Skin epidermis (tissue), 12 donors: ENCODE data around the gene NTN3.

Experiments used
- H3K27ac ChIP-seq, 21 experiments: fragments of 200-600 bp; sonication (generic) in 11 of 21; one replicate each; pipeline ENCODE4 v1.5.0; 2020; ENCODE audit warnings: mild to moderate bottlenecking in 3 of 21, inconsistent platforms in 2 of 21, moderate library complexity in 2 of 21
- H3K4me3 ChIP-seq, 7 experiments: fragments of 200-600 bp; sonication (generic) in 2 of 7; one replicate each; pipeline ENCODE4 v1.5.0; 2020; ENCODE audit warnings: inconsistent platforms in 2 of 7, mild to moderate bottlenecking in 2 of 7, moderate library complexity in 1 of 7

The NTN3 gene

GRCh38 chr16:2487903-2488531 lies 16.9 kb downstream of the NTN3 start:
- Histone ChIP-seq H3K4me3 (no peak overlapping the region), H3K27ac (peak overlapping the region in 4 of 21 experiments; percentile 14 to 75 (median 22))

GRCh38 chr16:2489581-2489980 lies 18.5 kb downstream of the NTN3 start:
- Histone ChIP-seq H3K4me3 (no peak overlapping the region), H3K27ac (no peak overlapping the region)

GRCh38 chr16:2490190-2491105 lies 19.4 kb downstream of the NTN3 start:
- Histone ChIP-seq H3K27ac (no peak overlapping the region), H3K4me3 (no peak overlapping the region)

- H3K4me3 ChIP-seq: no peak overlapping the region
- H3K27ac ChIP-seq: no peak overlapping the region
Observed at GRCh38 chr16:2492292-2492691, 21.2 kb downstream of the NTN3 start.

- Histone ChIP-seq H3K27ac (no peak overlapping the region), H3K4me3 (no peak overlapping the region)
Observed at GRCh38 chr16:2493605-2494004, 22.5 kb downstream of the NTN3 start.

GRCh38 chr16:2494616-2495015 lies 23.5 kb downstream of the NTN3 start:
- Histone ChIP-seq H3K4me3 (no peak overlapping the region), H3K27ac (no peak overlapping the region)

GRCh38 chr16:2495041-2495440 lies 23.9 kb downstream of the NTN3 start:
- Histone ChIP-seq H3K4me3 (no peak overlapping the region), H3K27ac (no peak overlapping the region)

GRCh38 chr16:2496223-2497115 lies 25.4 kb downstream of the NTN3 start:
- Histone ChIP-seq H3K27ac (peak overlapping the region in 2 of 21 experiments; percentile 13 to 35), H3K4me3 (no peak overlapping the region)

- Histone ChIP-seq H3K4me3 (no peak overlapping the region), H3K27ac (peak overlapping the region in 1 of 21 experiments; percentile 13)
Observed at GRCh38 chr16:2497116-2497630, 26.1 kb downstream of the NTN3 start.

GRCh38 chr16:2497695-2498484 lies 26.8 kb downstream of the NTN3 start:
- Histone ChIP-seq H3K27ac (peak overlapping the region in 6 of 21 experiments; percentile 6 to 75 (median 34)), H3K4me3 (no peak overlapping the region)

GRCh38 chr16:2498531-2499253 lies 27.6 kb downstream of the NTN3 start:
- Histone ChIP-seq H3K27ac (peak overlapping the region in 13 of 21 experiments; percentile 5 to 75 (median 36)), H3K4me3 (no peak overlapping the region)

GRCh38 chr16:2499454-2499853 lies 28.4 kb downstream of the NTN3 start:
- Histone ChIP-seq H3K27ac (peak overlapping the region in 13 of 21 experiments; percentile 5 to 75 (median 35)), H3K4me3 (no peak overlapping the region)

- H3K27ac ChIP-seq: peak overlapping the region in 7 of 21 experiments; percentile 33 to 75 (median 57)
- H3K4me3 ChIP-seq: no peak overlapping the region
Observed at GRCh38 chr16:2499890-2500429, 28.9 kb downstream of the NTN3 start.

- H3K27ac ChIP-seq: no peak overlapping the region
- H3K4me3 ChIP-seq: no peak overlapping the region
Observed at GRCh38 chr16:2500430-2500917, 29.4 kb downstream of the NTN3 start.

- peak overlapping the region in 5 of 21 experiments; percentile 14 to 43 (median 29) for H3K27ac ChIP-seq
Observed at GRCh38 chr16:2500918-2501750, 30.0 kb downstream of the NTN3 start.

GRCh38 chr16:2501946-2502895 lies 31.1 kb downstream of the NTN3 start:
- Histone ChIP-seq H3K4me3 (no peak overlapping the region), H3K27ac (peak overlapping the region in 3 of 21 experiments; percentile 17 to 33 (median 31))

More at GRCh38 chr16:2500918-2501750, 30.0 kb downstream of the NTN3 start:
- no peak overlapping the region for H3K4me3 ChIP-seq
